Activated CD8-positive, alpha-beta memory T cell treated with anti-CD3 and anti-CD28 coated beads for 36 hours (primary cell): ENCODE measurements around the gene PARS2. TPM values are rescaled to one million over a fixed set of nuclear protein-coding genes. Genes with fewer than 3 reads are reported as not detected.

Experiments
- CTCF ChIA-PET: fragments of 350-600 bp; sonication (Branson Sonifier 250); formaldehyde crosslinking; loops from one replicate; lab custom pipeline; 2021; ENCODE audit warnings: antibody characterized with exemption; lab: Charles Lee
- POLR2A ChIA-PET: fragments of 350-600 bp; sonication (Branson Sonifier 250); formaldehyde crosslinking; loops from one replicate; lab custom pipeline; 2021; ENCODE audit warnings: antibody characterized with exemption; lab: Charles Lee
- total RNA-seq, 2 experiments: library from RNA; stranded (reverse); gene quantifications; one replicate each; pipeline ENCODE4 v1.2.3, GENCODE V29; 2021

PARS2 gene
- total RNA-seq, 2 experiments from 2014 or later: 8.4 to 8.5 TPM

GRCh38 chr1:54710841-54711240 lies 53.5 kb downstream of the PARS2 start:
- POLR2A ChIA-PET: no interaction called here
- CTCF ChIA-PET: no interaction called here

GRCh38 chr1:54710434-54710833 lies 53.9 kb downstream of the PARS2 start:
- POLR2A ChIA-PET: no interaction called here
- CTCF ChIA-PET: no interaction called here

GRCh38 chr1:54709547-54710292 lies 54.6 kb downstream of the PARS2 start:
- CTCF ChIA-PET: no interaction called here
- POLR2A ChIA-PET: no interaction called here

- ChIA-PET POLR2A (no interaction called here), CTCF (no interaction called here)
Observed at GRCh38 chr1:54708385-54708784, 55.9 kb downstream of the PARS2 start.

Other genes with a start within 250 kb of the PARS2 start
- gene ACOT11, start 216.3 kb downstream of the PARS2 start, total RNA-seq: under 1 TPM; 0.44 to 0.57 TPM
- not detected for gene FAM151A, start 141.0 kb downstream of the PARS2 start, total RNA-seq
- gene MROH7, start 122.7 kb downstream of the PARS2 start, total RNA-seq: not detected
- gene TTC4, start 48.7 kb downstream of the PARS2 start, total RNA-seq: 10 to 100 TPM; 43.0 to 45.3 TPM
- 1 to 10 TPM; 1.6 to 2.1 TPM for gene TTC22, start 36.8 kb upstream of the PARS2 start, total RNA-seq
- 10 to 100 TPM; 89.0 to 89.3 TPM for gene DHCR24, start 122.7 kb upstream of the PARS2 start, total RNA-seq
- not detected for gene TMEM61, start 216.1 kb upstream of the PARS2 start, total RNA-seq
- not detected for gene BSND, start 234.4 kb upstream of the PARS2 start, total RNA-seq